ENCODE measurements around the gene AP3D1.
A peak's percentile ranks its signal among the peaks of the same experiment; 100 is the strongest.
"Not testable (repeated sequence)": the region's sequence is repeated elsewhere in the genome, so short reads cannot be mapped to it uniquely, and the experiment has no call there.

AP3D1 gene

DNA sequence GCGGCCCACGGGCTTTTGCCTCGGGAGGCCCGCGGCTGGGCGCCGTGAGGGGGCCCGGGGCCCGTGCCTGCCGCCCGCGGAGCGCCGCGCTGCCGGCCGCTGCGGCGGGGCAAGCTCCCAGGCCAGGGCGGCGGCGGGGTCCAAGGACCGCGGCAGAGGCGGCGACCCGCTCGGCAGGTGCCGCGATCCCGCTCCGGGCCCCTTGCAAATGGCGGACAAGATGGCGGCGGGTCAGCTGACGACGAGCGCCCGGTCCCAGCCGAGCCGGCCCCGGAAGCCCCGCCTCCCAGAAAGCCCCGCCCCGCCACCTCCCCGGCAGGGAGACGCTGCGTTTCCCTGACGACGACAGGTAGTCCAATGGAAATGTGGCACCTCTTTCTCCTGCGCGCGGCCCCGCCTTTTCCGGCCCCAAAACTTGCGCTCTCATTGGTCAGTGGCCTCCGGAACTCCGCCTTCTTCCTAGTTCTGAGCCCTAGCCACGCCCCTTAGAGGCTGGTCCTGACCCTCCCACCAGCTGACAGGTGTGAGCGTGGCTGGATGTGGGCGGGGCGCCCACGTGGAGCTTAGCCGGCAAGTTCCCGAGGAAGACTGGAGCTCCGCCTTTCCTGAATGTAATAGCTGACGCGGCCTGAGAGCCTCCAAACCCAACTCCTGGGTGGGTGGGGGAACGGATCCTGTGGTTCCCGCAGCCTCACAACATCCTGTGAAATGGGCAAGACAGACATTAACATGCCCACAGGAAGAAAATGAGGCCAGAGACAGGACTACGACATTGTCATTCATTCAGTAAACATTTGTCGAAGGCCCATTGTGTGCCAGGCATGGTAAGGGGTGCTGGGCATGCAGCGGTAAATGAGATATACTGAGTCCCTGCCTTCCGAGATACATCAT lies at the start of gene AP3D1:
TSS of gene AP3D1 (minus strand) at position 228 of the 891 bp plus-strand sequence. CDS start 232 bp downstream, outside the sequence.
- peak; percentile 99 to 100 for DNase-seq (ENCODE audit: low read depth in 2 of 2)

DNA sequence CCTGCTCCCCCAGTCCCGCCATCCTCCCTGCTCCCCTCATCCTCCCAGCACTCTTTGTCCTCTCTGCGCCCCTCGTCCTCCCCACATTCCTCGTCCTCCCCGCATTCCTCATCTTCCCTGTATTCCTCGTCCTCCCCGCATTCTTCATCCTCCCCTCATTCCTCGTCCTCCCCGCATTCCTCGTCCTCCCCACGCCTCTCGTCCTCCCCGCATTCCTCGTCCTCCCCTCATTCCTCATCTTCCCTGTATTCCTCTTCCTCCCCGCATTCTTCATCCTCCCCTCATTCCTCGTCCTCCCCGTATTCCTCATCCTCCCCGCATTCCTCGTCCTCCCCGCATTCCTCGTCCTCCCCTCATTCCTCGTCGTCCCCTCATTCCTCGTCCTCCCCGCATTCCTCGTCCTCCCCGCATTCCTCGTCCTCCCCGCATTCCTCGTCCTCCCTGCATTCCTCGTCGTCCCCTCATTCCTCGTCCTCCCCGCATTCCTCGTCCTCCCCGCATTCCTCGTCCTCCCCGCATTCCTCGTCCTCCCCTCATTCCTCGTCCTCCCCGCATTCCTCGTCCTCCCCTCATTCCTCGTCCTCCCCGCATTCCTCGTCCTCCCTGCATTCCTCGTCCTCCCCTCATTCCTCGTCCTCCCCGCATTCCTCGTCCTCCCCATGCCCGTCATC lies 49.4 kb upstream of the AP3D1 start:
- DNase-seq (ENCODE audit: low read depth in 2 of 2) = not testable (repeated sequence)

DNA sequence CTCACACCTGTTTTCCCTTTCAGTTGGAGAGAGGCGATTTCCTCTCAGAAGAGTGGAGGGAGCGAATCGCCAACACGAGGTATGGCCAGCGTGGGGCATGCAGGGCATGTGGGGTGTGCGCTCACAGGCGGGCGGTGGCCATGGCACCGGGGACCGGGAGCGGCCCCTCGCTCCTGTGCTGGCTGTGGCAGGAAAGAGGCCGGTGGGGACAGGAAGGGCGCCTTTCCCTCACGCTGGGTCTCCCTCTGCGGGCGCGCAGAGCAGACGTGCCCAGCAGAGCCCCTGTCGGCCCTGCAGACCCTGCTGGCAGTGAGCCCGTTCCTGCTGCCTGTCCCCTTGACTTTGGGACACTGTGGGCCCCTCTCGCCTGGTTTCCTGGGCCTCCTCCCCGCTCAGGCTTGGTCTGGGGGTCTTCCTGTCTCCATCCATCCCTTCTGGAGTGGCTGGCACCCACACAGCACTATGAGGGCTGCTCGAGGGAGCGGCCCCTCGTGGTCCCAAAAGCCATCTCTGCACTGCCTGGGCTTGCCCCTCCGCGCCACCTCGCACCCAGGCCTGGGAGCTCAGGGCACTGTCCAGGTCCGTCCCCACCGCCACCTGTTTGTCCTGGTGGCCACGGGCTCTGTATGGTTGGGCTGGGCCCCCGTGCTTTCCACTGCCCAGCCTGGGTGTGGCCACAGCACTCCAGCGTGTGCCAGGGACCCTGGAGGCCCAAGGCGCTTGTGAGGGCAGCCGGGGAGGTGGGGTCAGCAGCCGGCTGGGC lies 48.7 kb upstream of the AP3D1 start:
- DNase-seq (ENCODE audit: low read depth in 2 of 2) = no peak

DNA sequence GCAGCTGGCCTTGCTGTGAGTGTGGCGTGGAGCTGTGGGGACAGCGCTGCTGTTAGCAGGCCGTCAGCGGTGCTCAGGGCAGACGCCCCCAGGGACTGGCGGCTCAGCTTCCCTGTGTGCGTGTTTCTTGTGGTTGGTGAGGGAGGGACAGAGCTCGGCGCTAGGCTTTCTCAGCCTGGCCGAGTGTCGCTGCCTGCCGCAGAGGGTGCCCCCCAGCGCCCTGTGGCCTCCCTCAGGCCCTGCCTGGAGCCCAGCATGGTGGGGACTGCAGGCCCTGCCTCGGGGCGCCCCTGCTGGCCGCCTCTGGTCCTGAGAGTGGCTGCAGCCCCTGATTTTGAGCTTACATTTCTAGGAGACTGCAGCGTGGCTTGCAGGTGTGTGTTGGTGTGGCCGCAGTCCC lies 47.8 kb upstream of the AP3D1 start:
- DNase-seq (ENCODE audit: low read depth in 2 of 2) = no peak

DNA sequence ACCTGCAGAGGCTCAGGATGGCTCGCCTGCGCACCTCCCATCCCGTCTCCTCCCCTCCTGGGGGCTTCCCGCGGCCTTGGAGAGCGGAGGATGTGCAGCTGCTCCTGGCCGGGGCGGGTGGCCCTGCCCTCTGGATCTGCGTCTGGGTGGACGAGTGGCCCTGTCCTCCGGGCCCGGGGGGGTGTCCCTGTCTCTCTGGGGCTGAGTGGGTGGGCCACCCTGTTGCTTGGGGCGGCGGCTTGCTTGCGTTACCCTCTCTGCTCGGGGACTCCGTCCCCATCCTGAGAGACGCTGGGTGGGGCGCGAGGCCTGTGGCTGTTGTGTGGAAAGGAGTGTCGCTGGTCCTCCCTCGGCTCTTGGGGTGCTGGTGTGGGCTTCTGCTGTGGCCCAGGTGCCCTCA lies 47.0 kb upstream of the AP3D1 start:
- no peak for DNase-seq (ENCODE audit: low read depth in 2 of 2)

DNA sequence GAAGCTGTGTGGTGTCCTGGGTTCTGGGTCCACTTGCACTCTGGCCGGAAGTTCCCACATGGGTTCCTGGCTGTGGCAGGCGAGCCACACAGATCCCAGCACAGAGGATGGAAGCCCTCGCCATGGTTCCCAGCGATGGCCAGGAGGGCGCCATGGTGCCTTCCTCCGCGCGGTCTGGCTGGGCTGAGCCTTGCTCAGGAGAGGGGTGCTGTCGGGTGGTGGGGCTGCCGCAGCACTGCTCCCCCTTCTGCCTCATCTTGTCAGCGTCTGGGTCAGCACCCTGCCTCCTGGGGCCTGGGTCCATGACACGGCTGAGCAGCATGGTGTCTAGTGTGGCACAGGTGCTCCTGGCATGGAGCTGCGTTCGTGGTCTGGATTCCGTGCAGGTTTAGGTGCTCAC lies 45.9 kb upstream of the AP3D1 start:
- no peak for DNase-seq (ENCODE audit: low read depth in 2 of 2)

DNA sequence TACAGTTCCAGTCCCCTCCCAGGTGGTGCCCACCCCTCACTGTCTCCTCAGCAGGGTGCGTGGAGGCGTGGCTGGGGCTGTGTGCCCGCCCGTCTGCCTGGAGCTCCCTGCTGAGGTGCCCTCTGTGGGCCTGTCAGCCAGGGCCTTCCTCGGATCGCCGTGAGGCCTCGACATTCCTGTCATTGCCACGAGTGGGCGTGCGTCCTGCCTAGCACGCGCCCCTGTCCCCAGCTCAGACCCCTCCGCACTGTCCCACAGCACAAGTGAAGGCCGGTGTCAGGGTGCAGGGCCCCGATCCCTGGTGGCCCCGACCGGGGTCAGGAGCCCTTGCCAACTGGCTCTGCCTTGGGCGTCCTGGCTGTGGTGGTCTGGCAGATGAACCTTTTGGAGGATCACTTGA lies 44.5 kb upstream of the AP3D1 start:
- no peak for DNase-seq (ENCODE audit: low read depth in 2 of 2)

DNA sequence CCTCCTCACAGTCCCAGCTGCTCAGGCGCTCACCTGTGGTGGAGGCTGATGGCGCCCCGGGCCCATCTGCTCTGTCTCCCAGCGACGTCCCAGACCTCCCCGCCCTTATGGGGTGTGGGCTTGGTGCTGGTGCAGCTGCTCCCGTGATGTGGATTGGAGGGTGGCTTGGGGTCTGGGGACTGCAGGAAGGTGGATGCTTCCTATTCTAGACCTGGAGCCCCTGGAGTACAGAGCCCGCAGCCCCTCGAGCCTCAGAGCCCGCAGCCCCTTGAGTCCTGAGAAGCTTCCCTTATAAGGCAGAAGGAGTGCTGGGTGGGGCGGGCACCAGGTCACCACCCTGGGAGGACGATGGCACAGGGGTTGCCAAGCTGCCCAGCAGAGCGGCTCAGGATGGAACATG lies 44.0 kb upstream of the AP3D1 start:
- no peak for DNase-seq (ENCODE audit: low read depth in 2 of 2)

DNA sequence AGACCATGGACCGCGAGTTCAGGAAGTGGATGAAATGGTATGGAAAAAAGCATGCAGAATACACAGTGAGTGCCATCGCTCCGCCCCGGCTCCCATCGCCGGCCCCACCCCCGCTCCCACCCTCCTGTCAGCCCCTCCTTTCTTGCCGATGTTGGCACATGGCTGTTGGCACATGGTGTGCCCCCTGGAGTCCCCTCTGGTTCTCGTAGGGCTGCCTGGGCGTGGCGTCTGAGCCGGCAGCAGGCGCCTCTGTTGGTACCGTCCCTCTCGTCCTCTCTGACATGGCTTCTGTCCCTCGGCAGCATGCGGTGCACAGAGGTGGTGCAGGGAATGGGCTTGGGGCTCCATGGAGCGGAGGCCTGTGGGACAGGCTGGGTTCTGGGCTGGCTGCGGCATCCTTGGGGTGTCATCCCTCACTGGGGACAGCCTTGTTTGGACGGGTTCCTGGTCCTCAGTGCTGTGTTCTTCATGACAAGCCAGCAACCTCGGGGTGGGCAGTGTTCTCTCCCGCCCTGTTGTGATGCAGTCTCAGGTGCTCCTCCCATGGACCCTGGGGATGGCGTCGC lies 43.2 kb upstream of the AP3D1 start:
- DNase-seq (ENCODE audit: low read depth in 2 of 2) = no peak

DNA sequence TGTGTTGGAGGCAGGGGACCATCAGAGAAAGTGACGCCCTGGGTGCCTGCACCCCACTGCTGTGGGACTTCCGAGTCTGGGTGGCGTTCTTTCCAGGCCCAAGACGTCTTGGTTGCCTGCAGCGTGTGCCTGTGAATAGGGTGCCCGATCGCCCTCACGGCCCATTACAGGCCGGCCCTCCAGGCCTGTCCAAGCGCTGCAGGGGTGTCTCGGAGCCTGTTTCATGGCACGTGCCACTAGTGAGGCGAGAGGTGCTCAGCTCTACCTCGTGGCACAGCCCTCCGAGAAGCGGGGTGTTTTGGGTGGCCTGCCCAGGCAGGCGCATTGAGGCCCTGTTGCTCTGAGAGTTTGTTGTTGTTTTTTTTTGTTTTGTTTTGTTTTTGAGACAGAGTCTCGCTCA lies 42.4 kb upstream of the AP3D1 start:
- DNase-seq (ENCODE audit: low read depth in 2 of 2) = no peak

DNA sequence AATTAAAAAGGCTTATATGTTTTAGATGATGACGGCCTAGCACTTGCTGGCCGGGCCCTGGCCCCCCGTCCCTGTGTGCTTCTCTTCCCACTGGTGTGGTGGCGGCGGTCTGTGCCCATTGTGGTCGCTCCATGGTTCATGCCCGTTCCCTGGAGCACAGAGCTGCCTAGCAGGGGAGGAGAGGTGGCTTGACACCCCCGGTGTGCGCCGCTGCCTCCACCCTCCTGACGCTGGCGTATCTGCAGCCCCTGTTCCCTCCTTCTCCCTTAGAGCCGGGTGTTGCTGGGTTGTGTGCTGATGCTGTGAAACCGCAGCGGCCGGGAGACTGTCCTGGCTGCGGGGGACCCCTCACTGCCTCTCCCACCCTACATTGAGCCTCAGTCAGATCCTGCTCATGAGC lies 41.5 kb upstream of the AP3D1 start:
- no peak for DNase-seq (ENCODE audit: low read depth in 2 of 2)

DNA sequence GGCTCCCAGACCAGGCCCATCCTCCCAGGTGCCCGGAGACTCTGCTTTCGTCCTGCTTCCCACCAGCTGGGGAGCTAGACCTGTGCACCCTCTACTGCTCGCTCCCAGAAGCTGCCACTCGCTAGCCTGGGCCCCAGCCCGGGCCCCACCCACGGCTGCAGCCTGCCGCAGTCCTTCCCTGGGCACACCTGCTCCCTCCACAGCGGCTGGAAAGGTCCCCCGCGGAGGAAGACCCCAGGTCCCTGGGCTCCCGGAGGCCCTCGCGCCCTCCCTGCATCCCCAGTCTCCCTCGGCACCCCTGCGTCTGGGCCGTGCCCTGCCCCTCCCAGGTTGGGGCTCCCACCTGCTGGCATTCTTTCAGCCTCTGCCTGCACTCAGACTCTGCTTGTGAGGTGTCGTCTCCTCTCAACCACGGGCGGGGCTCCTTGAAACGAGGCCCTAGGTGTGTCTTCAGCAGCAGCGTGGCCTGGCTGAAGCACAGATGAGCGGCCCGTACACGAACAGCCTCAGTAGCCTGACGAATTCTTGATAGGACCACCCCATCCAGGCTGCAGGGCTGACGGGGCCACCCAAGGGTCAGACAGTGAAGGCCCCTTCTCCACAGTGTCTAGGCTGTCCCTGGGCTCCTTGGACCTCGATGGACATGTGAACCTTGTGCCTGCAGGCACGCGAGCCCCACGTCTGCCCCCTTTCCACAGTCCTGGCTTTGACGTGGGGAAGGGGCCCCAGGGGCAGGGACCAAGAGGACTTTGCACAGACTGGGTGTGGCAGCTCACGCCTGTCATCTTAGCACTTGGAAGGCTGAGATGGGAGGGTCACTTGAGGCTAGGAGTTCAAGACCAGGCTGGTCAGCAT lies 40.3 kb upstream of the AP3D1 start:
- no peak for DNase-seq (ENCODE audit: low read depth in 2 of 2)

DNA sequence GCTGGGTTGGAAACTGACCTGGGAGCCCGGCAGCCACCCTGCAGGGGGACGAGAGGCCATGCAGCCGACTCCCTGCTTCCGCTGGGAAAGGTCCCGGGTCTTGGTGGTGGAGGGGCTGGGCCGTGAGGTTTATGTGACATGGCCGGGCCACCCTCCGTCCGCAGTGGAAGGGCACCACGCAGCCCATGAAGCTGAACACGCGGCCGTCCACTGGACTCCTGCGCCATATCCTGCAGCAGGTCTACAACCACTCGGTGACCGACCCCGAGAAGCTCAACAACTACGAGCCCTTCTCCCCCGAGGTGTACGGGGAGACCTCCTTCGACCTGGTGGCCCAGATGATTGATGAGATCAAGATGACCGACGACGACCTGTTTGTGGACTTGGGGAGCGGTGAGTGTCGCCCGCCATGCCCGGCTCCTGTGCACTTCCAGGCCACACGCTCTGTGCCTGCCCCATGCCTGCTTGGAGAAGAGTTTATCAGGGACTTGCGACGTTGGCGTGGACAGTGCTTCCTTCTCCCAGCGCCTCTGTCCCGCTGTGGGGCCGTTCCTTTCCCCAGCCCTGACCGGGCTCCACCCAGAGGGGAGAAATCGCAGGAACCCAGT lies 39.6 kb upstream of the AP3D1 start:
- no peak for DNase-seq (ENCODE audit: low read depth in 2 of 2)

DNA sequence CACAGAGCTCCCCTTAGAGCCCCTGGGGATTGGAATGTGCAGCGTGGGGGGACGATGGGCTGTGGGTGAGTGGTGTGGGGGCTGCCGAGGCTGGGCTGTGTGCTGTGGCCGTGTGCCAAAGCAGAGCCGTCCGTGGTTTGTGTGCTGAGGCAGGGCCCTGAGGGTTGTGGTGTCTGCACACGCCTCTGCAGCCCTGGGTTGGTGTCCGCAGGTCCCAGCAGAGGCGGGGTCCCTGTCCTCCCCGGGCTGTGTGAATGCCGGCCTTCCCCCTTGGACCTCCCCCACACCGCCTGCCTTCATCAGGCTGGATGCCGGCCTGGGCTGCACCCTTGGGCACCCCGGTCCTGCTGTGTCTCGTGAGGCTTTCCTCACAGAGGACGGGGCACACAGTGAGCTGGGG lies 38.5 kb upstream of the AP3D1 start:
- no peak for DNase-seq (ENCODE audit: low read depth in 2 of 2)

DNA sequence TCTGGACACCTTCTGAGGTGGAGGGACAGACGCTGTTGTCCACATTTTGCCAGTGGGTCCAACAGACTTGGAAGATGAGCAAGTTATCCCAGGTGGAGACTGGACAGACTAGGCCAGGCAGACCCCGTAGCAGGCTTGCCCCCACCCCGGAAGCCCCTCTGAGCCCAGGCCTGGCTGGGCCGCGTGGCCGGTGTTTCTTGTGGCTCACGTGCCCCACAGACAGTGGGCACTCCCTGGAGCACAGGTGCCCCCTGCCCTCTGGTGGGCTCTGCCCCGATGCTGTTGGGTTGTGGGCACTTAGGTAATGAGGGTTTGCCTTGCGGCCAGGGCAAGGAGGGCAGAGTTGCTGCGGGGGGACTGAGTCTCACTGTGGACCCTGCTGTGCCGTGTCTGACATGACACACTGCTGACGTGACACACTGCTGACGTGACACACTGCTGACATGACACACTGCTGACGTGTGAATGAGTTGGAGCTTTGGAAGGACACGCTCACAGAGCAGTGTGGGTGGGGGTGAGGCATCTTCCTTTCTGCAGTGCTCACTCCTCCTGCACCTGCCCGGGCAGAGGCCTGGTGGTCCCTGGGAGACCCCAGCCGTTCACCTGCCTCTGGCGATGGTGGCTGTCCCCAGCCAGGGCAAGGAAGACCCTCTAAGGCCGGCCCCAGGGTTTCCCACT lies 37.5 kb upstream of the AP3D1 start:
- no peak for DNase-seq (ENCODE audit: low read depth in 2 of 2)

DNA sequence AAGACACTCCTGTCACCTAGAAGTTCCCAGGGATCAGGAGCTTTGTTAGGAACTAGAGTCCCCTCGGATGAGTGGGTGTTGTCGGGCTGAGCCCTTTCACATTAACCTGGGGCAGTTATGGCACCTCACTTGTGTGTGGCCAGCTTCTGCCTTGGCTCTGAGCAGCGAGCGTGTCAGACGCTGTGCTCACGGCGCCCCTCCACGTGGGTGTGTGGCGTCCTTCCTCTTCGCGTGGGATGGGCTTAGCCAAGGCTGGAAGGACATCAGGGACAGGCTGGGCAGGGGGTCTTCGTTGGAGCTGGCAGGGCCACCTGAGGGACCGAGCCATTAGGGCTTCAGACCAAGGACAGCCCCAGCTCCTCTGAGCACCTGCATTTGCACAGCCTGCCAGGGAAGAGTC lies 35.8 kb upstream of the AP3D1 start:
- no peak for DNase-seq (ENCODE audit: low read depth in 2 of 2)

DNA sequence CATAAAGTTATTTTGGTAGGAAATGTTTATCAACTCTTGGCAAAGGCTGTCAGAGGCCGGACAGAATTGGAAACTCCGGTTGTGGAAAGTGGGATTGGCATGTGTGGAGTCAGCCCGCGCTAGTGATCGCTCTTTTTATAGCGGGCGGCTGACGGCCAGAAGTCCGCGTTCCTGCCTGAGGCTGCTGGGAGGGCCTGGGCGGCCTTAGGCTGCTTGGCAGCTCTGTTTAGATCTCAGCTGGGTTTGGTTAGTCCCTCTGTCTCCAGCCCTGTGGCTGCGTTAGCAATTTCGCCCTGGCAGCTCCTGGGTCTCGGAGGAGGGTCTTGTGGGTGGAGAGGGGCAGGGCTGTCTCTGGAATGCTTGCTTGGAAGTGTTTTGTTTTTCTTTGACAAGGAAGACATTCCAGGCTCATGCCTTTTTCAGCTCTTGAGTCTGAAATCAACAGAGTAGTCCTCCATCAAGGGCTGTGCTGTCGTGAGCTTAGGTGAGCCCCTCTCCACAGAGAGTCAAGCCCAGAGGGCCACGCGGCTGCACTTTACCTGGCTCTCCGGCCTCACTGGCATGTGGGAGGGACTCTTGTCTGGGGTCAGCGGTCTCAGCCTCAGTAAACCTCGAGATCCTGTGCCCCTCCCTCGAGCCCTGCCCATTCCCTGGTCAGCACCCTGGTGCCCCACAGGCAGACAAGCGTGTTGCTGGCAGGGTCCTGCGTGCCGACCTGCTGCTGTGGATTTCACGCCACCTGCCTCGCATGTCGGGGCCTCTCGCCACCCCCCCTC lies 34.9 kb upstream of the AP3D1 start:
- no peak for DNase-seq (ENCODE audit: low read depth in 2 of 2)

DNA sequence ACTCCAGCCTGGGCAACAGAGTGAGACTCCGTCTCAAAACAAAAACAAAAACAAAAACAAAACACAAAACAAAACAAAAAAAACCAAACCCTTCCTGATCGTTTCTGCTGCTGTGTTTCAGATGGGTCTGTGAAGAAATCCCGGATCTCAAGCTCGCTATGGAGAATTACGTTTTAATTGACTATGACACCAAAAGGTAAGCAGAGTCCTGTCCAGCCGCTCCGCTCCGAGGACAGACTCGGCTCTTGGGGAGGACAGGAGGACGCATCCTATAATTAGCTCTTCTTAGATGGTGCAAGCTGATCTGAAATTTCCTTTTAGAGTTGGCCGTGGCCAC lies 34.3 kb upstream of the AP3D1 start:
- no peak for DNase-seq (ENCODE audit: low read depth in 2 of 2)

DNA sequence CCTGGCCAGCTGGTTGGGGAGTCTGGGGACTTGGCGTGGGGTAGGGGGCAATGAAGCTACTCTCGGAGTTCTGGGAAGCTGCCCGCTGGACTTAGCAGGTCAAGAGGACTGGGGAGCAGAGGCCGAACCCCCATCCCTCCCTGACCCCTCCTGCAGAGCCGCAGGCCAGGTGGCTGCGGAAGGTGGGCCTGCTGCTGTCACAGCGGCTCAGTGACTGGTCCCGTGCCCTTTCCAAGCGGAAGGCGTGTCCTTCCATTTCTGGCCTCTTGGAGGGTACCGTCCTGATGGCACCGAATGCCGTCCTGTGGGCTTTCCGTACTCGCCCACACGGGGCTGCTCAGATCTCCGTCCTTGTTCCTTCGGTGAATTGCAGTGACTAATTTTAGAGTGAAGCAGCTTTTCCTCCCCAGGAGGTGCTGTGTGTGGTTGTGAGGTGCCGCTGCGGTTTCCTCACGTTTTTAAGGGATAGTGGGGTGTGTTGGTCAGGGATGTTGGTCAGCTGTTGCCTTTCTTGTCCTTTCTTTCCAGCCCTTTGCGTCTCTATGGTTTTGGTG lies 33.1 kb upstream of the AP3D1 start:
- DNase-seq (ENCODE audit: low read depth in 2 of 2) = no peak

Data from stimulated activated CD8-positive, alpha-beta memory T cell treated with anti-CD3 and anti-CD28 coated beads, Interleukin-7, amount 100 ng/mL, for 1 hour (primary cell).